NB4 (cell line): Measurements from ENCODE around the gene STIM1.
"Not testable (repeated sequence)": the region's sequence is repeated elsewhere in the genome, so short reads cannot be mapped to it uniquely, and the experiment has no call there.

ENCODE experiments used
- POLR2A ChIP-seq: IDR thresholded peaks from 2 replicates; pipeline ENCODE4 v1.6.1; 2011; ENCODE audit warnings: mild to moderate bottlenecking; ENCODE audit not compliant: insufficient read length; ENCODE audit errors: extremely low read depth
- TF ChIP-seq, protein P1 (sequence below): IDR thresholded peaks from one replicate; pipeline ENCODE4 v1.5.1; 2012; ENCODE audit warnings: low read depth, low read length
- TF ChIP-seq, protein P2 (sequence below): IDR thresholded peaks from 2 replicates; pipeline ENCODE4 v1.6.1; 2011; ENCODE audit warnings: low read depth, low read length

DNA sequence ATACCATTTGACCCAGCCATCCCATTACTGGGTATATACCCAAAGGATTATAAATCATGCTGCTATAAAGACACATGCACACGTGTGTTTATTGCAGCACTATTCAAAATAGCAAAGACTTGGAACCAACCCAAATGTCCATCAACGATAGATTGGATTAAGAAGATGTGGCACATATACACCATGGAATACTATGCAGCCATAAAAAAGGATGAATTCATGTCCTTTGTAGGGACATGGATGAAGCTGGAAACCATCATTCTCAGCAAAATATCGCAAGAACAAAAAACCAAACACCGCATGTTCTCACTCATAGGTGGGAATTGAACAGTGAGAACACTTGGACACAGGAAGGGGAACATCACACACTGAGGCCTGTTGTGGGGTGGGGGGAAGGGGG, 197.7 kb downstream of the STIM1 start:
- TF ChIP-seq, protein P1, sequence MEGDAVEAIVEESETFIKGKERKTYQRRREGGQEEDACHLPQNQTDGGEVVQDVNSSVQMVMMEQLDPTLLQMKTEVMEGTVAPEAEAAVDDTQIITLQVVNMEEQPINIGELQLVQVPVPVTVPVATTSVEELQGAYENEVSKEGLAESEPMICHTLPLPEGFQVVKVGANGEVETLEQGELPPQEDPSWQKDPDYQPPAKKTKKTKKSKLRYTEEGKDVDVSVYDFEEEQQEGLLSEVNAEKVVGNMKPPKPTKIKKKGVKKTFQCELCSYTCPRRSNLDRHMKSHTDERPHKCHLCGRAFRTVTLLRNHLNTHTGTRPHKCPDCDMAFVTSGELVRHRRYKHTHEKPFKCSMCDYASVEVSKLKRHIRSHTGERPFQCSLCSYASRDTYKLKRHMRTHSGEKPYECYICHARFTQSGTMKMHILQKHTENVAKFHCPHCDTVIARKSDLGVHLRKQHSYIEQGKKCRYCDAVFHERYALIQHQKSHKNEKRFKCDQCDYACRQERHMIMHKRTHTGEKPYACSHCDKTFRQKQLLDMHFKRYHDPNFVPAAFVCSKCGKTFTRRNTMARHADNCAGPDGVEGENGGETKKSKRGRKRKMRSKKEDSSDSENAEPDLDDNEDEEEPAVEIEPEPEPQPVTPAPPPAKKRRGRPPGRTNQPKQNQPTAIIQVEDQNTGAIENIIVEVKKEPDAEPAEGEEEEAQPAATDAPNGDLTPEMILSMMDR = not testable (repeated sequence)
- TF ChIP-seq POLR2A = not testable (repeated sequence)
- TF ChIP-seq, protein P2, sequence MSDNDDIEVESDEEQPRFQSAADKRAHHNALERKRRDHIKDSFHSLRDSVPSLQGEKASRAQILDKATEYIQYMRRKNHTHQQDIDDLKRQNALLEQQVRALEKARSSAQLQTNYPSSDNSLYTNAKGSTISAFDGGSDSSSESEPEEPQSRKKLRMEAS = not testable (repeated sequence)
